OCI-LY7 (cell line): Measurements from ENCODE around the gene SGK1. TPM values are rescaled to one million over a fixed set of nuclear protein-coding genes. Genes with fewer than 3 reads are reported as not detected.

Experiments
- BruUV-seq: library from RNA; stranded (reverse); fragments of 400-500 nt; replicated peaks from 2 replicates; lab custom pipeline; 2021; lab: Mats Ljungman, UMichigan
- CTCF ChIA-PET: fragments of 300-600 bp; sonication (Branson Sonifier 250); formaldehyde crosslinking; loops from one replicate; lab custom pipeline; 2022; ENCODE audit warnings: antibody characterized with exemption; ENCODE audit not compliant: unreplicated experiment; lab: Charles Lee
- POLR2A ChIA-PET: fragments of 300-600 bp; sonication (Branson Sonifier 250); formaldehyde crosslinking; loops from one replicate; lab custom pipeline; 2022; ENCODE audit warnings: antibody characterized with exemption; lab: Charles Lee
- DNase-seq: peaks from one replicate; pipeline ENCODE4 v3.0.0-alpha.2; 2015; ENCODE audit warnings: low spot score
- H2AFZ ChIP-seq: fragments of 200-600 bp; sonication (generic), shearing (Covaris generic); 2 replicates; pipeline ENCODE4 v1.6.1; 2014; ENCODE audit warnings: mild to moderate bottlenecking, antibody characterized with exemption, low read length, moderate library complexity
- H3K27ac ChIP-seq: fragments of 200-600 bp; sonication (generic); 2 replicates; pipeline ENCODE4 v1.5.1; 2014; ENCODE audit warnings: mixed run types, low read depth, mild to moderate bottlenecking, moderate library complexity, low read length, inconsistent platforms; ENCODE audit not compliant: poor library complexity, severe bottlenecking
- H3K36me3 ChIP-seq: fragments of 200-600 bp; sonication (generic); 2 replicates; pipeline ENCODE4 v1.6.1; 2014; ENCODE audit warnings: mild to moderate bottlenecking, antibody characterized with exemption, low read length, moderate library complexity, mixed read lengths; ENCODE audit not compliant: insufficient read depth
- H3K4me1 ChIP-seq: fragments of 200-600 bp; sonication (generic); 2 replicates; pipeline ENCODE4 v1.5.1; 2014; ENCODE audit warnings: mild to moderate bottlenecking, low read length; ENCODE audit not compliant: insufficient read depth, poor library complexity, severe bottlenecking
- H3K4me2 ChIP-seq: fragments of 200-600 bp; sonication (generic); 2 replicates; pipeline ENCODE4 v1.6.1; 2014; ENCODE audit warnings: mild to moderate bottlenecking, low read length
- H3K4me3 ChIP-seq: fragments of 200-600 bp; sonication (generic); 2 replicates; pipeline ENCODE4 v1.5.1; 2014; ENCODE audit warnings: mild to moderate bottlenecking, low read depth, low read length; ENCODE audit not compliant: poor library complexity, severe bottlenecking
- H3K79me2 ChIP-seq: fragments of 200-600 bp; sonication (generic); 2 replicates; pipeline ENCODE4 v1.6.1; 2016; ENCODE audit warnings: low read depth, mild to moderate bottlenecking, low read length, moderate library complexity, mixed read lengths; ENCODE audit not compliant: insufficient read depth
- H3K9me2 ChIP-seq: fragments of 200-600 bp; sonication (generic); 2 replicates; pipeline ENCODE4 v1.6.1; 2016; ENCODE audit warnings: mild to moderate bottlenecking, low read length, mixed read lengths; ENCODE audit not compliant: insufficient read depth
- H3K9me3 ChIP-seq: fragments of 200-600 bp; sonication (generic); 2 replicates; pipeline ENCODE4 v1.6.1; 2014; ENCODE audit warnings: mild to moderate bottlenecking, mixed run types, low read length, mixed read lengths
- H4K20me1 ChIP-seq: fragments of 200-600 bp; sonication (generic); 2 replicates; pipeline ENCODE4 v1.6.1; 2014; ENCODE audit warnings: mild to moderate bottlenecking, antibody characterized with exemption, low read length, moderate library complexity, mixed read lengths; ENCODE audit not compliant: insufficient read depth
- CTCF ChIP-seq: fragments of 200-600 bp; sonication (generic); conservative IDR thresholded peaks from 2 replicates; pipeline ENCODE4 v1.5.1; 2014; ENCODE audit warnings: mild to moderate bottlenecking, antibody characterized with exemption, low read length, moderate library complexity, mixed read lengths
- EZH2phosphoT487 ChIP-seq: fragments of 200-600 bp; sonication (generic); IDR thresholded peaks from 2 replicates; pipeline ENCODE4 v1.6.1; 2018; ENCODE audit warnings: low read depth, borderline replicate concordance, mild to moderate bottlenecking, mixed run types, antibody characterized with exemption, low read length, moderate library complexity, mixed read lengths
- intact Hi-C: fragments of 100-400 bp; cut with micrococcal nuclease; formaldehyde crosslinking; loops from one replicate; pipeline ENCODE4 v1.10.0; 2022; ENCODE audit not compliant: unreplicated experiment
- total RNA-seq, 2 experiments: library from RNA; depleted of rRNA in 1 of 2; stranded (reverse); fragments of >200 nt in 1 of 2; shearing (Covaris generic) in 1 of 2; gene quantifications; 2 replicates each; pipeline ENCODE4 v1.2.3, GENCODE V29; 2014 to 2022

SGK1 gene
- total RNA-seq, 2 experiments from 2014 or later: 5.2 to 27.6 TPM

- ChIA-PET POLR2A (interaction anchor here (0.6 to 2.9 kb wide), 20 partner anchors 8 to 729 kb away, joined by 3 to 18 read pairs (median 4); partner anchors contain the start of gene SGK1), CTCF (no interaction called here)
- DNase-seq: no peak
- Histone ChIP-seq H2AFZ (peak overlapping the region; percentile 85), H3K9me3 (no peaks in the 10 kb centered on the region), H3K4me2 (peak overlapping the region; percentile 72), H3K27ac (peak overlapping the region; percentile 91), H3K9me2 (no peaks in the 10 kb centered on the region), H3K36me3 (no peaks in the 10 kb centered on the region), H3K79me2 (no peaks in the 10 kb centered on the region), H3K4me3 (peak overlapping the region; percentile 46), H3K4me1 (peaks cover 57% of the 10 kb centered on the region), H4K20me1 (no peaks in the 10 kb centered on the region)
- TF ChIP-seq EZH2phosphoT487 (no peak), CTCF (no peak)
- BruUV-seq: no TSS peak
- intact Hi-C loops: loop anchor here (1.0 to 10.0 kb wide), 3 partner anchors 31 to 627 kb away; no protein-coding TSS in a partner anchor
These were observed 69.9 kb downstream of the SGK1 start for GRCh38 chr6:134247844-134248580.

GRCh38 chr6:134247231-134247833 is 70.6 kb downstream of the SGK1 start:
- Histone ChIP-seq H3K4me3 (peak overlapping the region; percentile 46), H3K36me3 (no peaks in the 10 kb centered on the region), H3K4me1 (peaks cover 57% of the 10 kb centered on the region), H3K4me2 (peak overlapping the region; percentile 72), H3K79me2 (no peaks in the 10 kb centered on the region), H3K9me3 (no peaks in the 10 kb centered on the region), H3K27ac (peak overlapping the region; percentile 91), H2AFZ (peak overlapping the region; percentile 85; the same call in 1 of the 2 replicates), H4K20me1 (no peaks in the 10 kb centered on the region), H3K9me2 (no peaks in the 10 kb centered on the region)
- DNase-seq: peak; percentile 87
- intact Hi-C loops: loop anchor here (1.0 to 10.0 kb wide), 3 partner anchors 31 to 627 kb away; no protein-coding TSS in a partner anchor
- ChIA-PET POLR2A (interaction anchor here (0.6 to 2.9 kb wide), 12 partner anchors 8 to 730 kb away, joined by 3 to 18 read pairs (median 4); no protein-coding TSS in a partner anchor), CTCF (no interaction called here)
- BruUV-seq: no TSS peak
- TF ChIP-seq CTCF (no peak), EZH2phosphoT487 (no peak)
